RWPE1 (cell line): Measurements from ENCODE around the gene RAB11B.

Experiments
- CTCF ChIA-PET: fragments of 350-600 bp; sonication (Branson Sonifier 250); formaldehyde crosslinking; extraction: SDS; loops from one replicate; lab custom pipeline; 2021; lab: Yijun Ruan, JAX
- POLR2A ChIA-PET: fragments of 400-600 bp; formaldehyde crosslinking; extraction: SDS; loops from one replicate; lab custom pipeline; 2020; ENCODE audit warnings: antibody characterized with exemption; ENCODE audit not compliant: low non-redundant PET; lab: Yijun Ruan, JAX
- DNase-seq: peaks from one replicate; pipeline ENCODE4 v3.0.0; 2012; ENCODE audit warnings: low spot score
- H3K27ac ChIP-seq: fragments of 450-650 bp; 2 replicates; pipeline ENCODE4 v1.5.1; 2017
- TF ChIP-seq, protein P1 (sequence below): fragments of 450-650 bp; conservative IDR thresholded peaks from 2 replicates; pipeline ENCODE4 v1.5.1; 2017; ENCODE audit warnings: low read depth, mild to moderate bottlenecking

The RAB11B gene

DNA sequence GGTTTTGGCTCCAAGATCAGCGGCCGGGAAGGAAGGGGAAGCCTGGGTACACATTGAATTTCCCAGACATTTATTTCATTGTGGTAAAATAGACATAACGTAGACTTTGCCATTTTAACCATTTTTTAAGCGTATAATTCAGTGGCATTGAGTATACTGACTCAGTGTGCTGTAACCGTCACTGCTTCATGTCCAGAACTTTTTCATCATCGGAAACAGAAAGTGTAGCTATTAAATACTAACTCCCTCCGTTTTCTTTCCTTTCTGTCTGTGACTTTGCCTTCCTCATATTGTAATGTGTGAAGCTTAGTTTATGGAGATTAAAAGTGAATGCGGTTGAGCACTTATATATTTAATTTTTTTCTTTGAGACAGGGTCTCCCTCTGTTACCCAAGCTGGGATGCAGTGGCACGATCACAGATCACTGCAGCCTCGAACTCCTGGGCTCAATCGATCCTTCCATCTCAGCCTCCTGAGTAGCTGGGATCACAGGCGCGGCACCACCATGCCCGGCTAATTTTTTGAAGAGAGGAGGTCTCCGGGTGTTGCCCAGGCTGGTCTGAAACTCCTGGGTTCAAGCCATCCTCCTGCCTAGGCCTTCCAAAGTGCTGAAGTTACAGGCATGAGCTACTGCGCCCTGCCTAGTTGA is 56.0 kb downstream of the RAB11B start:
- DNase-seq: no peak
- TF ChIP-seq, protein P1, sequence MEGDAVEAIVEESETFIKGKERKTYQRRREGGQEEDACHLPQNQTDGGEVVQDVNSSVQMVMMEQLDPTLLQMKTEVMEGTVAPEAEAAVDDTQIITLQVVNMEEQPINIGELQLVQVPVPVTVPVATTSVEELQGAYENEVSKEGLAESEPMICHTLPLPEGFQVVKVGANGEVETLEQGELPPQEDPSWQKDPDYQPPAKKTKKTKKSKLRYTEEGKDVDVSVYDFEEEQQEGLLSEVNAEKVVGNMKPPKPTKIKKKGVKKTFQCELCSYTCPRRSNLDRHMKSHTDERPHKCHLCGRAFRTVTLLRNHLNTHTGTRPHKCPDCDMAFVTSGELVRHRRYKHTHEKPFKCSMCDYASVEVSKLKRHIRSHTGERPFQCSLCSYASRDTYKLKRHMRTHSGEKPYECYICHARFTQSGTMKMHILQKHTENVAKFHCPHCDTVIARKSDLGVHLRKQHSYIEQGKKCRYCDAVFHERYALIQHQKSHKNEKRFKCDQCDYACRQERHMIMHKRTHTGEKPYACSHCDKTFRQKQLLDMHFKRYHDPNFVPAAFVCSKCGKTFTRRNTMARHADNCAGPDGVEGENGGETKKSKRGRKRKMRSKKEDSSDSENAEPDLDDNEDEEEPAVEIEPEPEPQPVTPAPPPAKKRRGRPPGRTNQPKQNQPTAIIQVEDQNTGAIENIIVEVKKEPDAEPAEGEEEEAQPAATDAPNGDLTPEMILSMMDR: no peak
- POLR2A ChIA-PET: interaction anchor here (0.9 kb wide), 1 partner anchor 22 kb away, joined by 3 read pairs; no protein-coding TSS in a partner anchor
- peak overlapping the region; percentile 83 for H3K27ac ChIP-seq
- CTCF ChIA-PET: interaction anchor here (0.6 to 1.0 kb wide), 3 partner anchors 35 to 1311 kb away, joined by 3 to 7 read pairs (median 5); no protein-coding TSS in a partner anchor

DNA sequence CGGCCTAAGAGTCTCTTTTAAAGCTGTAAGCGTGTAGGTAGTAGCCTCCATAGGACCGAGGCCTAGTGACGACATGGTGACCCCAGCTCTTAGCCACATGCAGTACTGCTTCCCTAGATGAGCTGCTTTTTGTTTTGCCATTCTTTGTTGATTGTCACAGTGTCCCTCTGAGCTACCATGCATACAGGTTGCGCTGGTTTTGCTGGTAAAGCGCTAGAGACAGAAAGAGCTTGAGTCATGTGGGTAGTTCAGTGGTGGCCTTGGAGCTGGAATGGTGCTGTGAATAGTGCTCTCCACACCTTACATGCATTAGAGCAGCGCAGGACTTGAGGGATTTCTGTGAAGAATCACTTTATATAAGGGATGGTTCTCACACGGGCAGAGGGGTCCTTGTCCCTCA is 59.7 kb downstream of the RAB11B start:
- CTCF ChIA-PET: no interaction called here
- POLR2A ChIA-PET: no interaction called here
- no peak overlapping the region for H3K27ac ChIP-seq
- TF ChIP-seq, protein P1: no peak
- DNase-seq: no peak

DNA sequence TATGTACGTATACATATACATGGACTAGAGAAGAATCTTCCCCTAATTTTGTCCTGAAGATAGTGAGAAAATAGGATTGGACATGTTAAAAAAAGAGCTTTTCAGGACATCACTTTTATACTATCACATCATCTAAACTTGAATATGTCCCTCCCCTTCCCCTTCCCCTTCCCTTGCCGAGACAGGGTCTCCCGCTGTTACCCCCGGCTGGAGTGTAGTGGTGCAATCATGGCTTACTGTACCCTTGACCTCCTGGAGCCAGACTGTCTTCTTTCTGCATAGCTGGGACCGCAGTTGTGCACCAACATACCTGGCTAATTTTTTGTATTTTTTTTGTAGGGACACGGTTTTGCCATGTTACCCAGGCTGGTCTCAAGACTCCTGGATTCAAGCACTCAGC is 61.2 kb downstream of the RAB11B start:
- TF ChIP-seq, protein P1: no peak
- H3K27ac ChIP-seq: peak overlapping the region; percentile 61
- ChIA-PET POLR2A (no interaction called here), CTCF (interaction anchor here (1.2 kb wide), 1 partner anchor 103 kb away, joined by 3 read pairs; no protein-coding TSS in a partner anchor)
- no peak for DNase-seq

DNA sequence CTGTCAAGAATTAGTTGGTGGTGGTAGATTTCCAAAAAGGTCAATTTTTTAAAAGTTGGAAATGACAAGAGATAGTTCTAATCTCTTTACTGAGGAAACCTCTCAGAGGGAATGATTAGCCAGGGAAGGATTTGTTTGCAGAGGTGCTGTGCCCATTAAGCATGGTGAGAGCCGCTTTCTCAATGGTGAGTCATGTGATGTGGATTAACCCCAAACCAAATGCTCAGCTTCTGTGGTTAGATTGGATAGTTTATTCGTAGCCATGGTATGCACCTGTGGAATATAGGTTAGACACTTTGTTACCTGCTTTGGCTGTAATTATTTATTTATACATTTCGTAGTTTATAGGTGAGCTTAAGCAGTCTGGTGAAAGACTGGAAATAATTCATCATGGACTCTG is 61.7 kb downstream of the RAB11B start:
- CTCF ChIA-PET: interaction anchor here (1.1 to 1.2 kb wide), 2 partner anchors 54 to 104 kb away, joined by 3 read pairs; no protein-coding TSS in a partner anchor
- POLR2A ChIA-PET: no interaction called here
- peak overlapping the region; percentile 61 for H3K27ac ChIP-seq
- DNase-seq: peak; percentile 78
- TF ChIP-seq, protein P1: no peak

DNA sequence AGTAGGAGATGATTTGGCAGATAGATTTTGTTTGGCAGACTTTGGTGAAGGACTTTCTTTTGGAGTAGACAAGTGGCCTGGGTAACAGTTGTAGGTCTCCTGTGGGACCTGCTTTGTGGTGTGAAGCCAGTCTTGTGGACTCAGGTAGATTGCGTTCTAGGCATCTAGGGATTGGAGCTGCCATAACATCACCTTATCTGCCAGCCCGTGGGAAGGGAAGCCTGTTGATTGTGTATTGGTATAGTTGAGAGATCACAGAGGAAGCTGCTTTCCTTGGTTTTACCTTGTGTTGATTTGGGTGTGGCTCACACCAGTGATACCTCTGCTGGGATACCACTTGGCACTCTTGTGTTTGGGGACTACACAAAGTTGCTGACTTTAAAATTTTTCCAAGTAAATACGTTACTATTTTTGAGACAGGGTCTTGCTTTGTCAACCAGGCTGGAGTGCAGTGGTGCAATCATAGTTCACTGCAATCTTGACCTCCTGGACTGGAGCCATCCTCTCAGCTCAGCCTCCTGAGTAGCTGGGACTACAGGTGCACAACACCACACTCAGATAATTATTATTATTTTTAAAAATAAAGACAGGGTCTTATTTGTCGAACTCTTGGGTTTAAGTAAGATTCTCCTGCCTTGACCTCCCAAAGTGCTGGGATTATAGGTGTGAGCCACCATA is 62.4 kb downstream of the RAB11B start:
- DNase-seq: no peak
- POLR2A ChIA-PET: no interaction called here
- TF ChIP-seq, protein P1: no peak
- H3K27ac ChIP-seq: no peak overlapping the region
- CTCF ChIA-PET: interaction anchor here (1.1 to 1.2 kb wide), 2 partner anchors 53 to 105 kb away, joined by 3 read pairs; no protein-coding TSS in a partner anchor

DNA sequence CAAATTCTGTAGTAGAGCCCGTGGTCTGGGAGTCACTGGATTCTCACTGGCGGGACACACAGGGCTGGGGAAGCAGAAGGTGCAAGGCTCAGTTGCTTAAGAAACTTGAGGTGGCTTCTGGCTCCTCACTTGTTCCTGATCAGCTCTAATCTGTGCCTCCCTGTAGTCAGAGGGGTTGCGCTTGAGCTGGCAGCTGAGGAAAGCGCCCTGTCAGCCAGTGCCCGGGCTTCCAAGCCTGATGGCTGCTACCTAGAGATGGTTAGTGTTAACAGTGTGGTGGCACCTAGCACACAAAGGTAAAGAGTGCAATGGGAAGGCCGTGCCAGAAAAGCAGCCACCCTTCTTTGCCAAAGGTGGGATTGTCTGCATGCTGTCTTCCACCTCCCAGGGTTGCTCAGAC is 63.5 kb downstream of the RAB11B start:
- no peak for DNase-seq
- TF ChIP-seq, protein P1: no peak
- ChIA-PET POLR2A (no interaction called here), CTCF (no interaction called here)
- no peak overlapping the region for H3K27ac ChIP-seq
